Karpas-422 (cell line): ENCODE measurements around the gene SLC30A1. TPM values are rescaled to one million over a fixed set of nuclear protein-coding genes. Genes with fewer than 3 reads are reported as not detected.
"Not testable (repeated sequence)": the region's sequence is repeated elsewhere in the genome, so short reads cannot be mapped to it uniquely, and the experiment has no call there.

Experiments used
- DNase-seq: peaks from one replicate; pipeline ENCODE4 v3.0.0-alpha.2; 2015
- H2AFZ ChIP-seq: fragments of 200-600 bp; sonication (generic); 2 replicates; pipeline ENCODE4 v1.6.1; 2014; ENCODE audit warnings: antibody characterized with exemption, low read length, mixed read lengths
- H3K27ac ChIP-seq: fragments of 200-600 bp; sonication (generic); 2 replicates; pipeline ENCODE4 v1.5.1; 2014; ENCODE audit warnings: mild to moderate bottlenecking, low read length, moderate library complexity
- H3K27me3 ChIP-seq: fragments of 200-600 bp; sonication (generic); 2 replicates; pipeline ENCODE4 v1.6.1; 2014; ENCODE audit warnings: low read length, mixed read lengths
- H3K36me3 ChIP-seq: fragments of 200-600 bp; sonication (generic); 2 replicates; pipeline ENCODE4 v1.6.1; 2014; ENCODE audit warnings: low read length, mixed read lengths; ENCODE audit not compliant: insufficient read depth
- H3K4me1 ChIP-seq: fragments of 200-600 bp; sonication (generic); 2 replicates; pipeline ENCODE4 v1.6.1; 2014; ENCODE audit warnings: mild to moderate bottlenecking, low read length, mixed read lengths
- H3K4me2 ChIP-seq: fragments of 200-600 bp; sonication (generic); 2 replicates; pipeline ENCODE4 v1.6.1; 2014; ENCODE audit warnings: low read length, low read depth, mild to moderate bottlenecking; ENCODE audit not compliant: poor library complexity, severe bottlenecking
- H3K4me3 ChIP-seq: fragments of 200-600 bp; sonication (generic); 2 replicates; pipeline ENCODE4 v1.5.1; 2014; ENCODE audit warnings: mild to moderate bottlenecking, antibody characterized with exemption, low read length, mixed read lengths
- H3K79me2 ChIP-seq: fragments of 200-600 bp; sonication (generic); 2 replicates; pipeline ENCODE4 v1.6.1; 2014; ENCODE audit warnings: mild to moderate bottlenecking, low read length, mixed read lengths
- H3K9ac ChIP-seq: fragments of 200-600 bp; sonication (generic); 2 replicates; pipeline ENCODE4 v1.6.0; 2014; ENCODE audit warnings: low read length
- H3K9me2 ChIP-seq: fragments of 200-600 bp; sonication (generic), shearing (Covaris generic); replicated peaks from 2 replicates; pipeline ENCODE4 v1.6.0; 2014; ENCODE audit warnings: mild to moderate bottlenecking, low read length, moderate library complexity; ENCODE audit not compliant: insufficient read depth
- H3K9me3 ChIP-seq: fragments of 300-700, 200-600 bp; sonication (generic); 2 replicates; pipeline ENCODE4 v1.6.1; 2014; ENCODE audit warnings: low read length, mixed read lengths
- H4K20me1 ChIP-seq: fragments of 200-600 bp; sonication (generic); 2 replicates; pipeline ENCODE4 v1.6.1; 2014; ENCODE audit warnings: mild to moderate bottlenecking, antibody characterized with exemption, low read length, low read depth; ENCODE audit not compliant: insufficient read depth
- total RNA-seq: library from RNA; depleted of rRNA; stranded (reverse); fragments of >200 nt; shearing (Covaris generic); gene quantifications from 2 replicates; pipeline ENCODE4 v1.2.3, GENCODE V29; 2014; ENCODE audit warnings: low replicate concordance

The SLC30A1 gene
- total RNA-seq, 1 experiment from 2014 or later, result 16.7 TPM

- no peak overlapping the region for H2AFZ ChIP-seq
- peaks cover 35% of the 10 kb centered on the region for H4K20me1 ChIP-seq
- no peaks in the 10 kb centered on the region for H3K9me3 ChIP-seq
- peaks cover 23% of the 10 kb centered on the region for H3K79me2 ChIP-seq
- H3K9ac ChIP-seq, result no peak overlapping the region
- peaks cover 32% of the 10 kb centered on the region for H3K36me3 ChIP-seq
- no peak overlapping the region for H3K4me3 ChIP-seq
- no peaks in the 10 kb centered on the region for H3K9me2 ChIP-seq
- H3K27me3 ChIP-seq, result no peaks in the 10 kb centered on the region
- no peak for DNase-seq
- no peak overlapping the region for H3K27ac ChIP-seq
- H3K4me1 ChIP-seq, result peaks cover 23% of the 10 kb centered on the region
- H3K4me2 ChIP-seq, result no peak overlapping the region
Observed at GRCh38 chr1:211574705-211575104, 4.3 kb downstream of the SLC30A1 start.

GRCh38 chr1:211571998-211572397, 7.0 kb downstream of the SLC30A1 start:
- Histone ChIP-seq H2AFZ (no peak overlapping the region), H3K9ac (no peak overlapping the region), H3K27ac (no peak overlapping the region), H3K27me3 (no peaks in the 10 kb centered on the region), H3K36me3 (peaks cover 32% of the 10 kb centered on the region), H3K79me2 (peaks cover 10% of the 10 kb centered on the region), H3K4me2 (no peak overlapping the region), H3K4me1 (peaks cover 18% of the 10 kb centered on the region), H4K20me1 (peaks cover 29% of the 10 kb centered on the region), H3K9me3 (no peaks in the 10 kb centered on the region), H3K9me2 (no peaks in the 10 kb centered on the region), H3K4me3 (no peak overlapping the region)
- no peak for DNase-seq

GRCh38 chr1:211570378-211570777, 8.6 kb downstream of the SLC30A1 start:
- H3K9me3 ChIP-seq, H3K9ac ChIP-seq, H2AFZ ChIP-seq, H3K27ac ChIP-seq, H3K4me1 ChIP-seq, H3K4me3 ChIP-seq, H3K79me2 ChIP-seq, H3K4me2 ChIP-seq, DNase-seq, H3K27me3 ChIP-seq, H3K9me2 ChIP-seq: not testable (repeated sequence)
- Histone ChIP-seq H4K20me1 (peaks cover 13% of the 10 kb centered on the region), H3K36me3 (peaks cover 20% of the 10 kb centered on the region)

- Histone ChIP-seq H3K79me2 (no peaks in the 10 kb centered on the region), H4K20me1 (no peaks in the 10 kb centered on the region), H3K4me3 (no peak overlapping the region), H3K4me2 (no peak overlapping the region), H3K4me1 (no peaks in the 10 kb centered on the region), H3K27me3 (no peaks in the 10 kb centered on the region), H2AFZ (no peak overlapping the region), H3K27ac (no peak overlapping the region), H3K9ac (no peak overlapping the region), H3K9me2 (no peaks in the 10 kb centered on the region), H3K9me3 (no peaks in the 10 kb centered on the region), H3K36me3 (no peaks in the 10 kb centered on the region)
- no peak for DNase-seq
Observed at GRCh38 chr1:211566431-211567025, 12.4 kb downstream of the SLC30A1 start.

GRCh38 chr1:211564084-211564483, 14.9 kb downstream of the SLC30A1 start:
- Histone ChIP-seq H3K9me2 (no peaks in the 10 kb centered on the region), H3K9me3 (no peaks in the 10 kb centered on the region), H3K4me2 (no peak overlapping the region), H2AFZ (no peak overlapping the region), H4K20me1 (no peaks in the 10 kb centered on the region), H3K4me3 (no peak overlapping the region), H3K27me3 (no peaks in the 10 kb centered on the region), H3K79me2 (no peaks in the 10 kb centered on the region), H3K4me1 (no peaks in the 10 kb centered on the region), H3K36me3 (no peaks in the 10 kb centered on the region), H3K27ac (no peak overlapping the region), H3K9ac (no peak overlapping the region)
- DNase-seq, result no peak

GRCh38 chr1:211559222-211560010, 19.5 kb downstream of the SLC30A1 start:
- H3K4me3 ChIP-seq, result no peak overlapping the region
- H3K9me3 ChIP-seq, result no peaks in the 10 kb centered on the region
- H4K20me1 ChIP-seq, result no peaks in the 10 kb centered on the region
- H3K9ac ChIP-seq, result no peak overlapping the region
- no peak overlapping the region for H3K27ac ChIP-seq
- no peaks in the 10 kb centered on the region for H3K9me2 ChIP-seq
- H3K27me3 ChIP-seq, result no peaks in the 10 kb centered on the region
- H3K4me2 ChIP-seq, result no peak overlapping the region
- H2AFZ ChIP-seq, result no peak overlapping the region
- H3K79me2 ChIP-seq, result no peaks in the 10 kb centered on the region
- no peaks in the 10 kb centered on the region for H3K4me1 ChIP-seq
- DNase-seq, result peak; percentile 20
- no peaks in the 10 kb centered on the region for H3K36me3 ChIP-seq

- Histone ChIP-seq H3K36me3 (no peaks in the 10 kb centered on the region), H3K79me2 (no peaks in the 10 kb centered on the region), H3K9me3 (no peaks in the 10 kb centered on the region), H4K20me1 (no peaks in the 10 kb centered on the region), H3K9ac (no peak overlapping the region), H3K4me3 (no peak overlapping the region), H3K4me1 (no peaks in the 10 kb centered on the region), H3K27me3 (no peaks in the 10 kb centered on the region), H2AFZ (no peak overlapping the region), H3K9me2 (no peaks in the 10 kb centered on the region), H3K27ac (no peak overlapping the region), H3K4me2 (no peak overlapping the region)
- peak; percentile 15 for DNase-seq
Observed at GRCh38 chr1:211557894-211558625, 20.9 kb downstream of the SLC30A1 start.

GRCh38 chr1:211553549-211553948, 25.4 kb downstream of the SLC30A1 start:
- no peak overlapping the region for H3K4me3 ChIP-seq
- no peaks in the 10 kb centered on the region for H3K4me1 ChIP-seq
- no peak overlapping the region for H3K27ac ChIP-seq
- H4K20me1 ChIP-seq, result no peaks in the 10 kb centered on the region
- H3K79me2 ChIP-seq, result no peaks in the 10 kb centered on the region
- no peak overlapping the region for H3K9ac ChIP-seq
- no peaks in the 10 kb centered on the region for H3K36me3 ChIP-seq
- DNase-seq, result no peak
- no peaks in the 10 kb centered on the region for H3K9me2 ChIP-seq
- H3K9me3 ChIP-seq, result no peaks in the 10 kb centered on the region
- no peaks in the 10 kb centered on the region for H3K27me3 ChIP-seq
- no peak overlapping the region for H2AFZ ChIP-seq
- no peak overlapping the region for H3K4me2 ChIP-seq
